PFSK-1 (cell line): Measurements from ENCODE around the gene TCF12.

Experiments
- FOXP2 ChIP-seq: optimal IDR thresholded peaks from 2 replicates; pipeline ENCODE3; 2011; ENCODE audit warnings: borderline replicate concordance, control low read depth, inconsistent platforms; ENCODE audit not compliant: insufficient read depth; ENCODE audit errors: extremely low read length, extremely low read depth
- POLR2AphosphoS5 ChIP-seq: IDR thresholded peaks from 2 replicates; pipeline ENCODE4 v1.6.1; 2012; ENCODE audit warnings: low read depth, mild to moderate bottlenecking, control low read depth, low read length, moderate library complexity
- SIN3A ChIP-seq: IDR thresholded peaks from 2 replicates; pipeline ENCODE4 v1.6.1; 2012; ENCODE audit warnings: mild to moderate bottlenecking, low read length, moderate library complexity, borderline replicate concordance; ENCODE audit not compliant: insufficient read depth
- TAF1 ChIP-seq: IDR thresholded peaks from 2 replicates; pipeline ENCODE4 v1.6.1; 2012; ENCODE audit warnings: low read length, control low read depth, borderline replicate concordance; ENCODE audit not compliant: insufficient read depth
- TF ChIP-seq, protein P1 (sequence below), 2 experiments: IDR thresholded peaks; 2 replicates each; pipeline versions ENCODE4 v1.6.1 to v1.8.0; 2011 to 2012; ENCODE audit warnings: low read depth in 2 of 2, low read length in 2 of 2, control low read depth in 1 of 2, inconsistent platforms in 1 of 2, mild to moderate bottlenecking in 1 of 2, moderate library complexity in 1 of 2; ENCODE audit not compliant: insufficient read depth in 1 of 2

The TCF12 gene

DNA sequence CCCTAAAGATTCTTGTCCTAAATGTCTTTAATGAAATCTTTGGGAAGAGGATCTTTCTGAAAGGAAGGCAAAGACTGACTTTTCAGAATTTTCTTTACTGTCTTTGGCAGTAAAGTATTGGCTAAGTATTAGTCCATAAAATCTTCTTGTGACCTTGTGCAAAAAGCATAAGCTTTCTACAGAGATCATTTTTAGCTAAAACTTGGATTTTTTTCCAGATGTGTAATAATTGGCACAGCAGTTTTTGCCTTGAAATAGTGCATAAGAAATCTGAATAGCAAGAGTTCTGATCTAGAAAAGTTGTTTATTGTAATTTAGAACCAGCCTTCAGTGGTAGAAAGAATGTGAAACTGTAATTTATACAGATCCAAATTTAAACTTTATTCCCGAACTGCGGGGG, 335.1 kb downstream of the TCF12 start:
- TF ChIP-seq SIN3A, result no peak
- no peak for TF ChIP-seq POLR2AphosphoS5
- TF ChIP-seq, protein P1, sequence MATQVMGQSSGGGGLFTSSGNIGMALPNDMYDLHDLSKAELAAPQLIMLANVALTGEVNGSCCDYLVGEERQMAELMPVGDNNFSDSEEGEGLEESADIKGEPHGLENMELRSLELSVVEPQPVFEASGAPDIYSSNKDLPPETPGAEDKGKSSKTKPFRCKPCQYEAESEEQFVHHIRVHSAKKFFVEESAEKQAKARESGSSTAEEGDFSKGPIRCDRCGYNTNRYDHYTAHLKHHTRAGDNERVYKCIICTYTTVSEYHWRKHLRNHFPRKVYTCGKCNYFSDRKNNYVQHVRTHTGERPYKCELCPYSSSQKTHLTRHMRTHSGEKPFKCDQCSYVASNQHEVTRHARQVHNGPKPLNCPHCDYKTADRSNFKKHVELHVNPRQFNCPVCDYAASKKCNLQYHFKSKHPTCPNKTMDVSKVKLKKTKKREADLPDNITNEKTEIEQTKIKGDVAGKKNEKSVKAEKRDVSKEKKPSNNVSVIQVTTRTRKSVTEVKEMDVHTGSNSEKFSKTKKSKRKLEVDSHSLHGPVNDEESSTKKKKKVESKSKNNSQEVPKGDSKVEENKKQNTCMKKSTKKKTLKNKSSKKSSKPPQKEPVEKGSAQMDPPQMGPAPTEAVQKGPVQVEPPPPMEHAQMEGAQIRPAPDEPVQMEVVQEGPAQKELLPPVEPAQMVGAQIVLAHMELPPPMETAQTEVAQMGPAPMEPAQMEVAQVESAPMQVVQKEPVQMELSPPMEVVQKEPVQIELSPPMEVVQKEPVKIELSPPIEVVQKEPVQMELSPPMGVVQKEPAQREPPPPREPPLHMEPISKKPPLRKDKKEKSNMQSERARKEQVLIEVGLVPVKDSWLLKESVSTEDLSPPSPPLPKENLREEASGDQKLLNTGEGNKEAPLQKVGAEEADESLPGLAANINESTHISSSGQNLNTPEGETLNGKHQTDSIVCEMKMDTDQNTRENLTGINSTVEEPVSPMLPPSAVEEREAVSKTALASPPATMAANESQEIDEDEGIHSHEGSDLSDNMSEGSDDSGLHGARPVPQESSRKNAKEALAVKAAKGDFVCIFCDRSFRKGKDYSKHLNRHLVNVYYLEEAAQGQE (IDR thresholded peaks at IDR 0.05; ENCODE audit: insufficient read depth in 1 of 2, low read depth in 2 of 2, low read length in 2 of 2), result no peak
- no peak for TF ChIP-seq FOXP2
- TF ChIP-seq TAF1, result no peak

DNA sequence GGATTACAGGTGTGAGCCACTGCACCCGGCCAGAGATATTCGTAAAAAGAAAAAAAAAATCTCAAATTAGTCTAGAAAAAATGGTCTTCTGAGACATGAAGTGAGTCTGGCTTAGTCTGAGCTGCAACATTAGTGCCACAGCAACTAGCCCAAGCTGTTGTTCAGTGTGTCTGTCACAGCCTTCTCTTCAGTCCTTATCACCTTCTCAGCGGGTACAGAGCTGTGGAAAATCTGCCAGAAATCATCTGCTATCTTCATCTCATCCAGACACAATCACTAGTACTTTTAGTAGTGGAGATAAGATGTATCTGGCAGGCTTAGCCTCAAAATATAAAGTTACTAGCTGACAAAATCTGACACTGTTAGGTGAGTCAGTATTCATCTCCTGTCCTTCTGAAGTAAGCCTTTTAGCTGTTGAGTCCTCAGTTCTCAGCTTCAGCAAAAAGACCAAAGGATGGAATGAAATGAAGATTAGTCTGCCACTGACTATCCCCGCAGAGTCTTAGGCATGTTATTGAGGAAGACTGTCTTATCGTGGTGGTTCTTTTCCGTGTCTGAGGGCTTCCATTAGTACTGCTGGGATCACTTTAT, 337.4 kb downstream of the TCF12 start:
- no peak for TF ChIP-seq SIN3A
- TF ChIP-seq, protein P1 (IDR thresholded peaks at IDR 0.05; ENCODE audit: insufficient read depth in 1 of 2, low read depth in 2 of 2, low read length in 2 of 2), result no peak
- TF ChIP-seq FOXP2, result no peak
- TF ChIP-seq POLR2AphosphoS5, result no peak
- no peak for TF ChIP-seq TAF1

DNA sequence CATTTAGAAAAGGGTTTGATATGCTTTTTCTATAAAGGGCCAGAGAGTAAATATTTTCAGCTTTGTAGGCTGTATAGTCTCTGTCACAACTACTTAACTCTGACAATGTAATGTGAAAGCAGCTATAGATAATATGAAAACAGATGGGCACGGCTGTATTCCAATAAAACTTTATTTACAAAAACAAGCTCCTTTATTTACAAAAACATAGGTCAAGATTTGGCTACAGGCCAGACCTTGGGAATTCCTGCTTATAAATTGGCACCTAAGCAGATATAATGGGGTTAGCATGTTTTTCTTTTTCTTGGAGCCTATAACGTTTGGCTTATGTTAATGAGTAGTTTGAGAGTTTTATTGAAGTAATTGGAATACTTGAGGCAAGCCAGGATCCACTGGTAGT, 338.5 kb downstream of the TCF12 start:
- TF ChIP-seq, protein P1 (IDR thresholded peaks at IDR 0.05; ENCODE audit: insufficient read depth in 1 of 2, low read depth in 2 of 2, low read length in 2 of 2), result no peak
- TF ChIP-seq FOXP2 (no peak), SIN3A (no peak), TAF1 (no peak), POLR2AphosphoS5 (no peak)

DNA sequence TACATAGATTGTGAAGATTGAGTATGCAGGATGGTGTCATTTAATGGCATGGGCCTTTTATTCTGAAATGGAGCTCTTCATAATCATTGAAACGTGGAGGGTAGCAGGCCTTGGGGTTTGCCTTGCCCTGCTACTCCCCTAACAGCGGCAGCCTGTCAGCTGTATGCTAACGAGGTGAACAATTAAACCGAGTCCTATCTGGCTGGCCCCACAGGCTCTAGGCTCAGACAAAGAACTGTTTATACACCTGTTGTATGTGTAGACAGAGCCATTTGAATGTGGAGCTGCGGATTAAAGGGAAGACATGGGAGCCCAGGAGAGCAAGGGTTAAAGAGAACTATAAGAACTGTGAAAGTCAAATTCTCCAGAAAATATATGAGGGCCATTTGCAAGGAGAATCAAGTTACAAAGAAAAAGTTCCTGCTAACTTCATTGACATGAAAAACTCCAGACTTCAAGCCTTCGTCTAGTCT, 341.2 kb downstream of the TCF12 start:
- TF ChIP-seq TAF1 (no peak), POLR2AphosphoS5 (no peak), FOXP2 (no peak), SIN3A (no peak)
- TF ChIP-seq, protein P1 (IDR thresholded peaks at IDR 0.05; ENCODE audit: insufficient read depth in 1 of 2, low read depth in 2 of 2, low read length in 2 of 2), result no peak

DNA sequence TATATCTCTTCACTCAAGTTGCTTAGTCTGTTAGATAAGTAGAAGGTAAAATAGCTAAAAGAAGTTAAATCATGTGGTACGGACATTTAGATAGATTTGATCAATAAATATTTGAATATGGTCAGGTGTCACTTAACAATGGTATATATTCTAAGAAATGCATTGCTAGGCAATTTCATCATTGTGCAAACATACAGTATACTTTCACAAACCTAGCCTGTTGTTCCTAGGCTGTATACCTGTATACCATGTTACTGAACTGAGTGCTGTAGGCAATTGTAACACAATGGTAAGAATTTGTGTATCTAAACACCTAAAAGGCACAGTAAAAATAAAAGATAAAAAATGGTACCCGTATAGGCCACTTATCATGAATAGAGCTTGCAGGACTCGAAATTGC, 345.1 kb downstream of the TCF12 start:
- TF ChIP-seq TAF1 (no peak), SIN3A (no peak)
